ENCODE data around the gene EZH1. TPM values are rescaled to one million over a fixed set of nuclear protein-coding genes. Genes with fewer than 3 reads are reported as not detected.

Gene EZH1
- polyA plus RNA-seq, 1 donor from 2014 or later, result 52.5 TPM

GRCh38 chr17:42653179-42654124 lies 91.4 kb downstream of the EZH1 start:
- no peaks in the 10 kb centered on the region for H3K27me3 ChIP-seq (ENCODE audit: insufficient read depth, low read depth, low read length)
- H4K20me1 ChIP-seq (ENCODE audit: insufficient read depth), result no peaks in the 10 kb centered on the region
- no peak overlapping the region for H3K9ac ChIP-seq (ENCODE audit: low read length)
- no peaks in the 10 kb centered on the region for H3F3A ChIP-seq (ENCODE audit: insufficient read depth, low read length, poor library complexity, severe bottlenecking)
- H3K4me3 ChIP-seq (ENCODE audit: low read length), result no peak overlapping the region
- H3K27ac ChIP-seq (ENCODE audit: low read length), result no peak overlapping the region
- no peak overlapping the region for H3K4me2 ChIP-seq (ENCODE audit: low read length)
- H2AFZ ChIP-seq (ENCODE audit: low read depth, low read length), result no peak overlapping the region
- TF ChIP-seq EP300 (conservative IDR thresholded peaks at IDR 0.05; ENCODE audit: poor library complexity, severe bottlenecking) (no peak), SMC3 (conservative IDR thresholded peaks at IDR 0.05; ENCODE audit: poor library complexity) (no peak), EZH2 (IDR thresholded peaks at IDR 0.05; ENCODE audit: borderline replicate concordance, insufficient read depth, low read length, poor library complexity, severe bottlenecking) (no peak), POLR2AphosphoS5 (IDR thresholded peaks at IDR 0.05) (no peak), CTCF (IDR thresholded peaks at IDR 0.05; ENCODE audit: poor library complexity, severe bottlenecking) (no peak), MXI1 (conservative IDR thresholded peaks at IDR 0.05; ENCODE audit: poor library complexity, severe bottlenecking) (no peak), TAF1 (IDR thresholded peaks at IDR 0.05; ENCODE audit: low read depth) (no peak), RAD21 (conservative IDR thresholded peaks at IDR 0.05) (no peak), REST (IDR thresholded peaks at IDR 0.05; ENCODE audit: borderline replicate concordance) (no peak)
- H3K9me3 ChIP-seq (ENCODE audit: low read length), result no peaks in the 10 kb centered on the region
- no peaks in the 10 kb centered on the region for H3K36me3 ChIP-seq (ENCODE audit: insufficient read depth, low read length)
- no peaks in the 10 kb centered on the region for H3K9me2 ChIP-seq (ENCODE audit: insufficient read depth, low read length)
- H3K79me2 ChIP-seq (replicated peaks; ENCODE audit: insufficient read depth, low read length), result no peaks in the 10 kb centered on the region

GRCh38 chr17:42651392-42651791 lies 93.4 kb downstream of the EZH1 start:
- no peaks in the 10 kb centered on the region for H4K20me1 ChIP-seq (ENCODE audit: insufficient read depth)
- H3K27me3 ChIP-seq (ENCODE audit: insufficient read depth, low read depth, low read length), result no peaks in the 10 kb centered on the region
- H3K4me3 ChIP-seq (ENCODE audit: low read length), result no peak overlapping the region
- no peaks in the 10 kb centered on the region for H3K36me3 ChIP-seq (ENCODE audit: insufficient read depth, low read length)
- no peak overlapping the region for H3K9ac ChIP-seq (ENCODE audit: low read length)
- H3K9me2 ChIP-seq (ENCODE audit: insufficient read depth, low read length), result no peaks in the 10 kb centered on the region
- H3K4me2 ChIP-seq (ENCODE audit: low read length), result no peak overlapping the region
- no peaks in the 10 kb centered on the region for H3K9me3 ChIP-seq (ENCODE audit: low read length)
- H3K79me2 ChIP-seq (replicated peaks; ENCODE audit: insufficient read depth, low read length), result no peaks in the 10 kb centered on the region
- TF ChIP-seq REST (IDR thresholded peaks at IDR 0.05; ENCODE audit: borderline replicate concordance), result no peak
- H2AFZ ChIP-seq (ENCODE audit: low read depth, low read length), result no peak overlapping the region
- H3K27ac ChIP-seq (ENCODE audit: low read length), result no peak overlapping the region
- H3F3A ChIP-seq (ENCODE audit: insufficient read depth, low read length, poor library complexity, severe bottlenecking), result no peaks in the 10 kb centered on the region
